HG03280 (cell line): Measurements from ENCODE around the gene ONECUT3.

Source experiments
- ATAC-seq: cut with Tn5 transposase; IDR thresholded peaks from one replicate; pipeline ENCODE4 v1.9.1; 2021; ENCODE audit warnings: mild to moderate bottlenecking, moderate library complexity; ENCODE audit not compliant: unreplicated experiment

The ONECUT3 gene

GRCh38 chr19:1739960-1740629, 13.2 kb upstream of the ONECUT3 start:
- ATAC-seq = no peak

GRCh38 chr19:1742989-1743696, 10.2 kb upstream of the ONECUT3 start:
- ATAC-seq = no peak

- ATAC-seq = no peak
Observed at GRCh38 chr19:1744133-1744665, 9.1 kb upstream of the ONECUT3 start.

- ATAC-seq = no peak
Observed at GRCh38 chr19:1744822-1745563, 8.3 kb upstream of the ONECUT3 start.

GRCh38 chr19:1745589-1746031, 7.7 kb upstream of the ONECUT3 start:
- no peak for ATAC-seq

GRCh38 chr19:1746401-1747284, 6.7 kb upstream of the ONECUT3 start:
- no peak for ATAC-seq

GRCh38 chr19:1747285-1748114, 5.8 kb upstream of the ONECUT3 start:
- no peak for ATAC-seq

- ATAC-seq = no peak
Observed at GRCh38 chr19:1748115-1748872, 5.0 kb upstream of the ONECUT3 start.

GRCh38 chr19:1748873-1749341, 4.4 kb upstream of the ONECUT3 start:
- ATAC-seq = no peak

- ATAC-seq = no peak
Observed at GRCh38 chr19:1749373-1750342, 3.6 kb upstream of the ONECUT3 start.

- ATAC-seq = no peak
Observed at GRCh38 chr19:1750343-1751021, 2.8 kb upstream of the ONECUT3 start.

- no peak for ATAC-seq
Observed at GRCh38 chr19:1751367-1752008, 1.8 kb upstream of the ONECUT3 start.

GRCh38 chr19:1752009-1752756, 1.1 kb upstream of the ONECUT3 start:
- ATAC-seq = no peak

GRCh38 chr19:1754018-1754635, 821 bp downstream of the ONECUT3 start:
- ATAC-seq = no peak

- no peak for ATAC-seq
Observed at GRCh38 chr19:1754636-1755466, 1.5 kb downstream of the ONECUT3 start.
